Measurements from ENCODE around the gene GPA33. TPM values are rescaled to one million over a fixed set of nuclear protein-coding genes. Genes with fewer than 3 reads are reported as not detected.

The GPA33 gene
- polyA plus RNA-seq, 1 donor from 2014 or later = 0.14 TPM

DNA sequence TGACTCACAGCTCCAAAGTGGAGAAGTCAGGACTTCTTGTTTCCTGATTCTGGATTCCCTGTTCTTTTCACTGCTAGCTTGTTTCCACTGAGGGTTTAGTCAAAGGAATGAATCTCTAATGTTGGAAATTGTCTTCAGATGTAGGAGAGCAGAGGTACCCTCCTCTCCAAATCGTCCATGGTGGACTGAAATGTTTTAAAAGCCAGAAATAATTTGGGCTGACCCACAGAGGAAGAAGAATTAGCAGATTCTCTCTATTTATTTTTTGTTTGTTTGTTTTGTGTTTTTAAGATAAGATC, 30.4 kb downstream of the GPA33 start:
- Histone ChIP-seq H3K27ac (ENCODE audit: low read length) (no peak overlapping the region), H3K36me3 (ENCODE audit: insufficient read depth, low read length) (no peaks in the 10 kb centered on the region), H3K4me2 (ENCODE audit: low read length) (no peak overlapping the region), H3F3A (ENCODE audit: insufficient read depth, low read length, poor library complexity, severe bottlenecking) (no peaks in the 10 kb centered on the region), H3K27me3 (ENCODE audit: insufficient read depth, low read depth, low read length) (no peaks in the 10 kb centered on the region), H3K4me3 (ENCODE audit: low read length) (no peak overlapping the region), H4K20me1 (ENCODE audit: insufficient read depth) (no peaks in the 10 kb centered on the region), H3K79me2 (replicated peaks; ENCODE audit: insufficient read depth, low read length) (no peaks in the 10 kb centered on the region), H3K9me3 (ENCODE audit: low read length) (no peaks in the 10 kb centered on the region), H3K9me2 (ENCODE audit: insufficient read depth, low read length) (no peaks in the 10 kb centered on the region), H3K9ac (ENCODE audit: low read length) (no peak overlapping the region), H2AFZ (ENCODE audit: low read depth, low read length) (no peak overlapping the region)
- no peak for TF ChIP-seq EP300 (conservative IDR thresholded peaks at IDR 0.05; ENCODE audit: poor library complexity, severe bottlenecking)
- TF ChIP-seq RAD21 (conservative IDR thresholded peaks at IDR 0.05) = no peak
- TF ChIP-seq, protein P1, sequence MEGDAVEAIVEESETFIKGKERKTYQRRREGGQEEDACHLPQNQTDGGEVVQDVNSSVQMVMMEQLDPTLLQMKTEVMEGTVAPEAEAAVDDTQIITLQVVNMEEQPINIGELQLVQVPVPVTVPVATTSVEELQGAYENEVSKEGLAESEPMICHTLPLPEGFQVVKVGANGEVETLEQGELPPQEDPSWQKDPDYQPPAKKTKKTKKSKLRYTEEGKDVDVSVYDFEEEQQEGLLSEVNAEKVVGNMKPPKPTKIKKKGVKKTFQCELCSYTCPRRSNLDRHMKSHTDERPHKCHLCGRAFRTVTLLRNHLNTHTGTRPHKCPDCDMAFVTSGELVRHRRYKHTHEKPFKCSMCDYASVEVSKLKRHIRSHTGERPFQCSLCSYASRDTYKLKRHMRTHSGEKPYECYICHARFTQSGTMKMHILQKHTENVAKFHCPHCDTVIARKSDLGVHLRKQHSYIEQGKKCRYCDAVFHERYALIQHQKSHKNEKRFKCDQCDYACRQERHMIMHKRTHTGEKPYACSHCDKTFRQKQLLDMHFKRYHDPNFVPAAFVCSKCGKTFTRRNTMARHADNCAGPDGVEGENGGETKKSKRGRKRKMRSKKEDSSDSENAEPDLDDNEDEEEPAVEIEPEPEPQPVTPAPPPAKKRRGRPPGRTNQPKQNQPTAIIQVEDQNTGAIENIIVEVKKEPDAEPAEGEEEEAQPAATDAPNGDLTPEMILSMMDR (IDR thresholded peaks at IDR 0.05; ENCODE audit: poor library complexity, severe bottlenecking) = no peak
- TF ChIP-seq TAF1 (IDR thresholded peaks at IDR 0.05; ENCODE audit: low read depth) = no peak
- no peak for TF ChIP-seq MXI1 (conservative IDR thresholded peaks at IDR 0.05; ENCODE audit: poor library complexity, severe bottlenecking)
- TF ChIP-seq EZH2 (IDR thresholded peaks at IDR 0.05; ENCODE audit: borderline replicate concordance, insufficient read depth, low read length, poor library complexity, severe bottlenecking) = no peak
- no peak for TF ChIP-seq POLR2AphosphoS5 (IDR thresholded peaks at IDR 0.05)

DNA sequence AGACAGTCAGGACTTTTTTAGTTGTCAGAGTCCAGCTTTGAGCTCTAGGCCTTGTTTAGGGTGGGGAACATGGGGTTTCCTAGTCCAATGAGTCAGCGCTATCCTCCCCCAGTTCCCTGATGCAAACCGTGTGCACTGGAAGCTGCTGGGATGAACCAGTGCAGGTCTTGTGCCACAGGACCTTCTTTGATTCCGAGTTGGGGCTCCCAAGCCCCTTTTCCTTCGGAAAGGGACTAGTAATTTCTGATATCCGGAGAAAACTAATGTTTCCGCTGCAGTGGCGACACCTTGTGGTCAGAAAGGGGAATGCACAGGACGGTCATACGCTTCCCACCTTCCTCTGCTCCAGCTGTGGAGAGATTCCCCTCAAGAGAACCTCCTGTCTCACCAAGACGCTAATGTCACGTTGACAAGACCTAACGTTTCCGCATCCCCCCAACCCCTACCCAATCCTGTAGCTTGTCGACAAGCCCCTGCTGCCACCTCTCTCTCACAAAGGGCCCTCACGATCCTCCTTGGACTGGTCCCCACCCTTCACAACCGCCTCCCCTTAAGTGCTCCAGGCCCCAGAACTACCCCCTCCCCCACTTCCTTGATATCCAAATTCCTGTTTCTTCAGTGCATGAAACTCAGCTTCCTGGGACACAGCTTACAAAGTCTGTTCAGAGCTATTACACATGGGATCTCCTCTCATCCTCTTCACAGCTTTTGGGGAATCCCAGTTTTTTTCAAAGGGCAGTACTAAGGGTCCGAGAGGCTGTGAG, 30.9 kb downstream of the GPA33 start:
- Histone ChIP-seq H2AFZ (ENCODE audit: low read depth, low read length) (no peak overlapping the region), H4K20me1 (ENCODE audit: insufficient read depth) (no peaks in the 10 kb centered on the region), H3K36me3 (ENCODE audit: insufficient read depth, low read length) (no peaks in the 10 kb centered on the region), H3K27me3 (ENCODE audit: insufficient read depth, low read depth, low read length) (no peaks in the 10 kb centered on the region), H3K4me2 (ENCODE audit: low read length) (no peak overlapping the region), H3K9me3 (ENCODE audit: low read length) (no peaks in the 10 kb centered on the region), H3K4me3 (ENCODE audit: low read length) (no peak overlapping the region), H3K9me2 (ENCODE audit: insufficient read depth, low read length) (no peaks in the 10 kb centered on the region), H3K79me2 (replicated peaks; ENCODE audit: insufficient read depth, low read length) (no peaks in the 10 kb centered on the region), H3F3A (ENCODE audit: insufficient read depth, low read length, poor library complexity, severe bottlenecking) (no peaks in the 10 kb centered on the region), H3K9ac (ENCODE audit: low read length) (no peak overlapping the region), H3K27ac (ENCODE audit: low read length) (no peak overlapping the region)
- TF ChIP-seq RAD21 (conservative IDR thresholded peaks at IDR 0.05) = peak; percentile 89
- no peak for TF ChIP-seq POLR2AphosphoS5 (IDR thresholded peaks at IDR 0.05)
- TF ChIP-seq SMC3 (conservative IDR thresholded peaks at IDR 0.05; ENCODE audit: poor library complexity) = peak; percentile 94
- no peak for TF ChIP-seq TAF1 (IDR thresholded peaks at IDR 0.05; ENCODE audit: low read depth)
- TF ChIP-seq, protein P1 (IDR thresholded peaks at IDR 0.05; ENCODE audit: poor library complexity, severe bottlenecking) = peak; percentile 94
- TF ChIP-seq, protein P2, sequence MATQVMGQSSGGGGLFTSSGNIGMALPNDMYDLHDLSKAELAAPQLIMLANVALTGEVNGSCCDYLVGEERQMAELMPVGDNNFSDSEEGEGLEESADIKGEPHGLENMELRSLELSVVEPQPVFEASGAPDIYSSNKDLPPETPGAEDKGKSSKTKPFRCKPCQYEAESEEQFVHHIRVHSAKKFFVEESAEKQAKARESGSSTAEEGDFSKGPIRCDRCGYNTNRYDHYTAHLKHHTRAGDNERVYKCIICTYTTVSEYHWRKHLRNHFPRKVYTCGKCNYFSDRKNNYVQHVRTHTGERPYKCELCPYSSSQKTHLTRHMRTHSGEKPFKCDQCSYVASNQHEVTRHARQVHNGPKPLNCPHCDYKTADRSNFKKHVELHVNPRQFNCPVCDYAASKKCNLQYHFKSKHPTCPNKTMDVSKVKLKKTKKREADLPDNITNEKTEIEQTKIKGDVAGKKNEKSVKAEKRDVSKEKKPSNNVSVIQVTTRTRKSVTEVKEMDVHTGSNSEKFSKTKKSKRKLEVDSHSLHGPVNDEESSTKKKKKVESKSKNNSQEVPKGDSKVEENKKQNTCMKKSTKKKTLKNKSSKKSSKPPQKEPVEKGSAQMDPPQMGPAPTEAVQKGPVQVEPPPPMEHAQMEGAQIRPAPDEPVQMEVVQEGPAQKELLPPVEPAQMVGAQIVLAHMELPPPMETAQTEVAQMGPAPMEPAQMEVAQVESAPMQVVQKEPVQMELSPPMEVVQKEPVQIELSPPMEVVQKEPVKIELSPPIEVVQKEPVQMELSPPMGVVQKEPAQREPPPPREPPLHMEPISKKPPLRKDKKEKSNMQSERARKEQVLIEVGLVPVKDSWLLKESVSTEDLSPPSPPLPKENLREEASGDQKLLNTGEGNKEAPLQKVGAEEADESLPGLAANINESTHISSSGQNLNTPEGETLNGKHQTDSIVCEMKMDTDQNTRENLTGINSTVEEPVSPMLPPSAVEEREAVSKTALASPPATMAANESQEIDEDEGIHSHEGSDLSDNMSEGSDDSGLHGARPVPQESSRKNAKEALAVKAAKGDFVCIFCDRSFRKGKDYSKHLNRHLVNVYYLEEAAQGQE (IDR thresholded peaks at IDR 0.05; ENCODE audit: borderline replicate concordance) = no peak
- TF ChIP-seq EZH2 (IDR thresholded peaks at IDR 0.05; ENCODE audit: borderline replicate concordance, insufficient read depth, low read length, poor library complexity, severe bottlenecking) = no peak
- peak; percentile 21 for TF ChIP-seq MXI1 (conservative IDR thresholded peaks at IDR 0.05; ENCODE audit: poor library complexity, severe bottlenecking)
- no peak for TF ChIP-seq EP300 (conservative IDR thresholded peaks at IDR 0.05; ENCODE audit: poor library complexity, severe bottlenecking)

Measured in neural cell (in vitro differentiated cells).